GM23338 (cell line): ENCODE data around the gene MACF1. TPM values are rescaled to one million over a fixed set of nuclear protein-coding genes. Genes with fewer than 3 reads are reported as not detected.

Source experiments
- ATAC-seq: fragments of 200-7000 bp; cut with Tn5 transposase; 3 replicates; pipeline ENCODE4 v1.9.1; 2020
- DNase-seq: peaks from one replicate; pipeline ENCODE4 v3.0.0-alpha.2; 2015; ENCODE audit warnings: low spot score
- H2AFZ ChIP-seq: fragments of 200-600 bp; sonication (generic); 2 replicates; pipeline ENCODE4 v1.8.0; 2016; ENCODE audit warnings: antibody characterized with exemption, mild to moderate bottlenecking, moderate library complexity
- H3F3A ChIP-seq: fragments of 200-600 bp; sonication (generic); replicated peaks from 2 replicates; pipeline ENCODE4 v1.8.0; 2017; ENCODE audit warnings: antibody characterized with exemption, mixed run types, low read depth
- H3K27ac ChIP-seq: fragments of 200-600 bp; sonication (generic); 2 replicates; pipeline ENCODE4 v1.6.1; 2016; ENCODE audit warnings: low read depth
- H3K27me3 ChIP-seq: fragments of 200-600 bp; sonication (generic); 2 replicates; pipeline ENCODE4 v1.8.0; 2016; ENCODE audit warnings: mild to moderate bottlenecking, mixed run types, moderate library complexity; ENCODE audit not compliant: insufficient read depth
- H3K36me3 ChIP-seq: fragments of 200-600 bp; sonication (generic); 2 replicates; pipeline ENCODE4 v1.8.0; 2016; ENCODE audit warnings: mild to moderate bottlenecking; ENCODE audit not compliant: insufficient read depth
- H3K4me1 ChIP-seq: fragments of 200-600 bp; sonication (generic); 2 replicates; pipeline ENCODE4 v1.8.0; 2016; ENCODE audit warnings: mild to moderate bottlenecking, moderate library complexity; ENCODE audit not compliant: insufficient read depth
- H3K4me2 ChIP-seq: fragments of 200-600 bp; sonication (generic); 2 replicates; pipeline ENCODE4 v1.7.1; 2017; ENCODE audit warnings: mixed run types
- H3K4me3 ChIP-seq: fragments of 200-600 bp; sonication (generic); 2 replicates; pipeline ENCODE4 v1.6.1; 2016; ENCODE audit warnings: mixed run types
- H3K79me2 ChIP-seq: fragments of 200-600 bp; sonication (generic); replicated peaks from 2 replicates; pipeline ENCODE4 v1.8.0; 2017; ENCODE audit warnings: mild to moderate bottlenecking; ENCODE audit not compliant: insufficient read depth
- H3K9me2 ChIP-seq: fragments of 200-600 bp; sonication (generic); 2 replicates; pipeline ENCODE4 v1.8.0; 2017; ENCODE audit not compliant: insufficient read depth
- H4K20me1 ChIP-seq: fragments of 200-600 bp; sonication (generic); replicated peaks from 2 replicates; pipeline ENCODE4 v1.8.0; 2017; ENCODE audit warnings: mild to moderate bottlenecking; ENCODE audit not compliant: insufficient read depth
- H3K27ac Mint-ChIP-seq: 2 replicates; pipeline ENCODE4 v1.8.0; 2020; ENCODE audit warnings: inconsistent platforms, mild to moderate bottlenecking, moderate library complexity, mixed read lengths
- H3K27me3 Mint-ChIP-seq: 3 replicates; pipeline ENCODE4 v1.8.0; 2022; ENCODE audit warnings: low read depth, mild to moderate bottlenecking, moderate library complexity, mixed read lengths, inconsistent platforms; ENCODE audit not compliant: insufficient read depth, poor library complexity
- H3K36me3 Mint-ChIP-seq: 3 replicates; pipeline ENCODE4 v1.8.0; 2021; ENCODE audit warnings: low read depth, mild to moderate bottlenecking, inconsistent platforms, moderate library complexity, mixed read lengths
- H3K4me1 Mint-ChIP-seq: 3 replicates; pipeline ENCODE4 v1.8.0; 2020; ENCODE audit warnings: mild to moderate bottlenecking, inconsistent platforms, mixed read lengths
- H3K4me3 Mint-ChIP-seq: 3 replicates; pipeline ENCODE4 v1.8.0; 2021; ENCODE audit warnings: moderate library complexity, mild to moderate bottlenecking, inconsistent platforms, mixed read lengths
- H3K9me3 Mint-ChIP-seq: 3 replicates; pipeline ENCODE4 v1.8.0; 2020; ENCODE audit warnings: moderate library complexity, mild to moderate bottlenecking, inconsistent platforms, mixed read lengths
- ETS1 ChIP-seq: IDR thresholded peaks from 2 replicates; pipeline ENCODE4 v1.6.1; 2016; ENCODE audit warnings: antibody characterized with exemption
- EZH2phosphoT487 ChIP-seq: fragments of 200-600 bp; sonication (generic); IDR thresholded peaks from one replicate; pipeline ENCODE4 v1.8.1; 2018; ENCODE audit warnings: antibody characterized with exemption; ENCODE audit not compliant: unreplicated experiment
- NANOG ChIP-seq: IDR thresholded peaks from 2 replicates; pipeline ENCODE4 v1.6.1; 2016; ENCODE audit warnings: antibody characterized with exemption, borderline replicate concordance
- POLR2AphosphoS5 ChIP-seq: IDR thresholded peaks from 2 replicates; pipeline ENCODE4 v1.6.1; 2016; ENCODE audit warnings: antibody characterized with exemption, low read depth
- REST ChIP-seq: IDR thresholded peaks from one replicate; pipeline ENCODE4 v1.6.1; 2018; ENCODE audit warnings: antibody characterized with exemption; ENCODE audit not compliant: unreplicated experiment
- ZNF114 ChIP-seq: fragments of 250-450 bp; sonication (Bioruptor Pico); IDR thresholded peaks from 2 replicates; pipeline ENCODE4 v1.5.0; 2020; ENCODE audit warnings: mild to moderate bottlenecking, moderate library complexity
- polyA plus RNA-seq: library from polyadenylated mRNA; unstranded; fragments of >200 nt; fragmentation: Nextera tagmentation; extraction: Ambion mirVana; gene quantifications from 2 replicates; pipeline ENCODE4 v1.2.1, GENCODE V29; 2016
- total RNA-seq: library from RNA; depleted of rRNA; stranded (reverse); fragments of >200 nt; shearing (Covaris generic); gene quantifications from 2 replicates; pipeline ENCODE4 v1.2.3, GENCODE V29; 2014
- TF ChIP-seq, protein P1 (sequence below), 2 experiments: fragments of 200-600 bp in 1 of 2; sonication (generic) in 1 of 2; conservative IDR thresholded peaks; 2 replicates each; pipeline versions ENCODE4 v1.5.1 to v1.6.1; 2016 to 2017; ENCODE audit warnings: antibody characterized with exemption in 2 of 2, low read depth in 2 of 2, mild to moderate bottlenecking in 2 of 2, moderate library complexity in 1 of 2

Gene MACF1
- total and polyA plus RNA-seq, 2 experiments from 2014 or later = 104 to 399 TPM

GRCh38 chr1:39409055-39409816, 204.7 kb downstream of the MACF1 start:
- peaks cover 35% of the 10 kb centered on the region for H3K9me3 Mint-ChIP-seq
- ATAC-seq = peak; percentile 25
- peaks cover 26% of the 10 kb centered on the region for H3K27me3 Mint-ChIP-seq
- Histone ChIP-seq H3K4me1 (peaks cover 44% of the 10 kb centered on the region), H4K20me1 (peaks cover 20% of the 10 kb centered on the region; the same call in 1 of the 2 replicates), H3K27ac (peak overlapping the region; percentile 89), H3K9me2 (no peaks in the 10 kb centered on the region), H3K79me2 (peaks cover 38% of the 10 kb centered on the region), H3K27me3 (no peaks in the 10 kb centered on the region), H3K36me3 (peaks cover 6% of the 10 kb centered on the region; the same call in 1 of the 2 replicates), H3K4me2 (peak overlapping the region; percentile 83), H3K4me3 (peak overlapping the region; percentile 81), H3F3A (peaks cover 17% of the 10 kb centered on the region), H2AFZ (no peak overlapping the region)
- peak overlapping the region; percentile 69 for H3K4me3 Mint-ChIP-seq
- peaks cover 43% of the 10 kb centered on the region for H3K36me3 Mint-ChIP-seq
- peak overlapping the region; percentile 95 for H3K27ac Mint-ChIP-seq
- peak; percentile 82 for DNase-seq
- peaks cover 54% of the 10 kb centered on the region for H3K4me1 Mint-ChIP-seq
- TF ChIP-seq EZH2phosphoT487 = no peak
- no peak for TF ChIP-seq REST
- TF ChIP-seq ZNF114 (CRISPR knock-in tag) = no peak
- peak; percentile 34; the same call in 1 of the 2 replicates for TF ChIP-seq POLR2AphosphoS5
- TF ChIP-seq NANOG = no peak
- TF ChIP-seq ETS1 = peak; percentile 76; the same call in 1 of the 2 replicates

DNA sequence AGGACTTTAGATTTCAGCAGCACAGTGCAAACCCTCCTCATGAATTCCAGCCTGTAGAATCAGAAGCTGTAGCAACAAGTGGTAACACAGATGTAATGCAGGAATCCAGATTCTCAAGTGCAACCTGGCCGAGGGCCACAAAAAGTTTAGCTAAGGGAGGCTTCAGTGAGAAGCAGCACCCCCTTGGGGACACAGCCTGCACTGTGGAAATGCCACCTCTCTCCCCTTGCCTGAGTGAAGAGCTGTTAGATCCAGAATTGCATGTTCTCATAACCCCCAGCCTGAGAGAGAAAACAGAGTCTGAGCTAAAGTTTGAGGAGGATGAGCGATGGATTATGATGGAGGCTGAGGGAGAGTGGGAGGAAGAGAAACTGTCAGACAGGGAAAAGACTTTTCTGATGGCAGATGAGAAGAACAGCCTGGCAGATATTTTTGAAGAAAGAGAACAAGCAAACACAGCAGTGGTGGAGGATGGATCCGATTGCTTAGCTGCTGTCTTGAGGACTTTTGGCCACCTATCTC, 206.5 kb downstream of the MACF1 start:
- peaks cover 6% of the 10 kb centered on the region; the same call in 1 of the 2 replicates for H3K36me3 ChIP-seq
- DNase-seq (peak; percentile 84), ATAC-seq (peak; percentile 9)
- H3K27me3 ChIP-seq = no peaks in the 10 kb centered on the region
- peak overlapping the region; percentile 81 for H3K4me3 ChIP-seq
- Mint-ChIP-seq H3K9me3 (peaks cover 35% of the 10 kb centered on the region), H3K36me3 (peaks cover 55% of the 10 kb centered on the region), H3K27me3 (peaks cover 26% of the 10 kb centered on the region), H3K4me3 (peak overlapping the region; percentile 69), H3K4me1 (peaks cover 57% of the 10 kb centered on the region), H3K27ac (no peak overlapping the region)
- TF ChIP-seq POLR2AphosphoS5 (0 out of 2 replicates have a peak, but pooled peaks have one; percentile 30), ETS1 (no peak)
- TF ChIP-seq, protein P1, sequence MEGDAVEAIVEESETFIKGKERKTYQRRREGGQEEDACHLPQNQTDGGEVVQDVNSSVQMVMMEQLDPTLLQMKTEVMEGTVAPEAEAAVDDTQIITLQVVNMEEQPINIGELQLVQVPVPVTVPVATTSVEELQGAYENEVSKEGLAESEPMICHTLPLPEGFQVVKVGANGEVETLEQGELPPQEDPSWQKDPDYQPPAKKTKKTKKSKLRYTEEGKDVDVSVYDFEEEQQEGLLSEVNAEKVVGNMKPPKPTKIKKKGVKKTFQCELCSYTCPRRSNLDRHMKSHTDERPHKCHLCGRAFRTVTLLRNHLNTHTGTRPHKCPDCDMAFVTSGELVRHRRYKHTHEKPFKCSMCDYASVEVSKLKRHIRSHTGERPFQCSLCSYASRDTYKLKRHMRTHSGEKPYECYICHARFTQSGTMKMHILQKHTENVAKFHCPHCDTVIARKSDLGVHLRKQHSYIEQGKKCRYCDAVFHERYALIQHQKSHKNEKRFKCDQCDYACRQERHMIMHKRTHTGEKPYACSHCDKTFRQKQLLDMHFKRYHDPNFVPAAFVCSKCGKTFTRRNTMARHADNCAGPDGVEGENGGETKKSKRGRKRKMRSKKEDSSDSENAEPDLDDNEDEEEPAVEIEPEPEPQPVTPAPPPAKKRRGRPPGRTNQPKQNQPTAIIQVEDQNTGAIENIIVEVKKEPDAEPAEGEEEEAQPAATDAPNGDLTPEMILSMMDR (conservative IDR thresholded peaks at IDR 0.05; ENCODE audit: low read depth in 2 of 2) = peak; percentile 63 to 67
- H3K27ac ChIP-seq = no peak overlapping the region
- H3K9me2 ChIP-seq = no peaks in the 10 kb centered on the region
- peak overlapping the region; percentile 83 for H3K4me2 ChIP-seq
- peaks cover 55% of the 10 kb centered on the region for H3K79me2 ChIP-seq
- H3K4me1 ChIP-seq = peaks cover 56% of the 10 kb centered on the region
- peaks cover 34% of the 10 kb centered on the region for H4K20me1 ChIP-seq
- H2AFZ ChIP-seq = no peak overlapping the region
- H3F3A ChIP-seq = peaks cover 17% of the 10 kb centered on the region
